PFSK-1 (cell line): ENCODE data around the gene S1PR3.

Experiments used
- FOXP2 ChIP-seq: optimal IDR thresholded peaks from 2 replicates; pipeline ENCODE3; 2011; ENCODE audit warnings: borderline replicate concordance, control low read depth, inconsistent platforms; ENCODE audit not compliant: insufficient read depth; ENCODE audit errors: extremely low read length, extremely low read depth
- POLR2AphosphoS5 ChIP-seq: IDR thresholded peaks from 2 replicates; pipeline ENCODE4 v1.6.1; 2012; ENCODE audit warnings: low read depth, mild to moderate bottlenecking, control low read depth, low read length, moderate library complexity
- SIN3A ChIP-seq: IDR thresholded peaks from 2 replicates; pipeline ENCODE4 v1.6.1; 2012; ENCODE audit warnings: mild to moderate bottlenecking, low read length, moderate library complexity, borderline replicate concordance; ENCODE audit not compliant: insufficient read depth
- TAF1 ChIP-seq: IDR thresholded peaks from 2 replicates; pipeline ENCODE4 v1.6.1; 2012; ENCODE audit warnings: low read length, control low read depth, borderline replicate concordance; ENCODE audit not compliant: insufficient read depth
- TF ChIP-seq, protein P1 (sequence below), 2 experiments: IDR thresholded peaks; 2 replicates each; pipeline versions ENCODE4 v1.6.1 to v1.8.0; 2011 to 2012; ENCODE audit warnings: low read depth in 2 of 2, low read length in 2 of 2, control low read depth in 1 of 2, inconsistent platforms in 1 of 2, mild to moderate bottlenecking in 1 of 2, moderate library complexity in 1 of 2; ENCODE audit not compliant: insufficient read depth in 1 of 2

The S1PR3 gene

DNA sequence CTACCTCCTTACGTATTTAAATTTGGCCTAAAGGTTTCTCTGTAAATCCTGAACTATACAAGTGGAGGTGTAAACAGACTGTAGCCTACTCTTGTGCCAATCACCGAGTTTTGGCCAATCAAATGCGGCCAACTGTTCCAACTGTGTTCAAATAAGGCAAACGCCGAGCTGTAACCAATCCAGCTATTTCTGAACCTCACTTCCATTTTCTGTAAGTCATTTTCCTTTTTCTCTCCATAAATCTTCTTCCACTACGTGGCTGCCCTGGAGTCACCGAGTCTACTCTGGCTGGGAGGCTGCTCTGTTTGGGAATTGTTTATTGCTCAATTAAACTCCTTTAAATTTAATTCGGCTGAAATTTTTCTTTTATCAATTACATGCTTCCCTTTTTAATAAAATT lies 58.4 kb downstream of the S1PR3 start:
- TF ChIP-seq, protein P1, sequence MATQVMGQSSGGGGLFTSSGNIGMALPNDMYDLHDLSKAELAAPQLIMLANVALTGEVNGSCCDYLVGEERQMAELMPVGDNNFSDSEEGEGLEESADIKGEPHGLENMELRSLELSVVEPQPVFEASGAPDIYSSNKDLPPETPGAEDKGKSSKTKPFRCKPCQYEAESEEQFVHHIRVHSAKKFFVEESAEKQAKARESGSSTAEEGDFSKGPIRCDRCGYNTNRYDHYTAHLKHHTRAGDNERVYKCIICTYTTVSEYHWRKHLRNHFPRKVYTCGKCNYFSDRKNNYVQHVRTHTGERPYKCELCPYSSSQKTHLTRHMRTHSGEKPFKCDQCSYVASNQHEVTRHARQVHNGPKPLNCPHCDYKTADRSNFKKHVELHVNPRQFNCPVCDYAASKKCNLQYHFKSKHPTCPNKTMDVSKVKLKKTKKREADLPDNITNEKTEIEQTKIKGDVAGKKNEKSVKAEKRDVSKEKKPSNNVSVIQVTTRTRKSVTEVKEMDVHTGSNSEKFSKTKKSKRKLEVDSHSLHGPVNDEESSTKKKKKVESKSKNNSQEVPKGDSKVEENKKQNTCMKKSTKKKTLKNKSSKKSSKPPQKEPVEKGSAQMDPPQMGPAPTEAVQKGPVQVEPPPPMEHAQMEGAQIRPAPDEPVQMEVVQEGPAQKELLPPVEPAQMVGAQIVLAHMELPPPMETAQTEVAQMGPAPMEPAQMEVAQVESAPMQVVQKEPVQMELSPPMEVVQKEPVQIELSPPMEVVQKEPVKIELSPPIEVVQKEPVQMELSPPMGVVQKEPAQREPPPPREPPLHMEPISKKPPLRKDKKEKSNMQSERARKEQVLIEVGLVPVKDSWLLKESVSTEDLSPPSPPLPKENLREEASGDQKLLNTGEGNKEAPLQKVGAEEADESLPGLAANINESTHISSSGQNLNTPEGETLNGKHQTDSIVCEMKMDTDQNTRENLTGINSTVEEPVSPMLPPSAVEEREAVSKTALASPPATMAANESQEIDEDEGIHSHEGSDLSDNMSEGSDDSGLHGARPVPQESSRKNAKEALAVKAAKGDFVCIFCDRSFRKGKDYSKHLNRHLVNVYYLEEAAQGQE (IDR thresholded peaks at IDR 0.05; ENCODE audit: insufficient read depth in 1 of 2, low read depth in 2 of 2, low read length in 2 of 2): no peak
- no peak for TF ChIP-seq TAF1
- no peak for TF ChIP-seq FOXP2
- TF ChIP-seq SIN3A: no peak
- no peak for TF ChIP-seq POLR2AphosphoS5

DNA sequence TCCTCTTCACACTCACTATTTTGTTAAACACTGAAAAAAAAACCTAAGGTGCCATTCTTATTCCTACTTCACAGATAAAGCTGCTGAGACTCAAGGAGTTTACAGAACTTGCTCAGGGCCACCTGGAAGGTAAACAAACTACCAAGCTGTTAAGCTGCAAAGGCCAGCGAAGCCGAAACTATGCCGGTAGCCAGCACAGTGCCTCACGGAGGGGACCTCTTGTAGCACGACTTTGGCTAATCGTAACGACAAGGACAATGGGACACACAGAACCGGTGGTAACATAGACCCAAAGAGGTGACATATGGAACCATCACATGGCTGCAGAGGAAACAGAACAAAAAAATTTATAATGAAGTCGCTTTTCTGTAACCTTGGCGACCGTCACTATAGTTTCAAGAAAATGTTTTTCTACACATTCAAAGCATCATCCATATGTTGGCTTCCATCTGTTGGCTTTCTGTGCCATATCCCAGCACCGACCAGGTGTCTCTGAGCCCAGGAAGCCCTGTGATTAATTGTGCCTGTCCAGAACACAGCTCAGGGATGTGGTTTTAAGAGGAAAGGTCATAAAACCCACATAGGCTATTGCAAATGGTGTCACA lies 60.3 kb downstream of the S1PR3 start:
- no peak for TF ChIP-seq FOXP2
- no peak for TF ChIP-seq SIN3A

DNA sequence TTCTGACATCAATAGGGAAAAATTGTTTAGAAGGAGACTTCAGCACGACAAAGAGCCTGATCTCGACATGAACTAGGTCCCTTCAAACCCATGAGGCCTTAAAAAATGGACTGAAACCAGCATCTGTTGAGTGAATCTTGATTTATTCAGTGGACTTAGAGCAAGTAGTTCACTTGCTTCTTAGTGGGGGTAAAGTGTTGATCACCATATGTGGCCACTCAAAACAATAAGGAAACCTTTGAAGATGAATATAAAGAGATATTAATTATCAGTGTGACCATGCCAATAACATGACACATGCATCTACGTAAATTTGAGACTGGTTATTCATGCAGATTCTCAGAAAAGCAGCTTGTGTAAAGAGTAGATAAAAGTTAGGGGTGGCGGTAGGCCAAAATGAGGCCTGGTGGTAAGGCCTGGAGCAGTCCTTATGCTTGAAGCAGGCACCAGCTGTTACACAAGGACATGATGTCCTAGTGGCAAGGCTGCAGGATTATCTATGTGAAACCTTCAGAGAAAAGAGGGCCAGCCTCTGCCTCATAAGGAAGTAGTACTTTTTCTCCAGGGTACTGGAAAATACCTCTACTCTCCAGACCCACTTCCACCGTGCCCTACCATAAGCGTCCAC lies 61.3 kb downstream of the S1PR3 start:
- TF ChIP-seq TAF1 (no peak), SIN3A (no peak), POLR2AphosphoS5 (no peak), FOXP2 (no peak)
- TF ChIP-seq, protein P1 (IDR thresholded peaks at IDR 0.05; ENCODE audit: insufficient read depth in 1 of 2, low read depth in 2 of 2, low read length in 2 of 2): no peak

DNA sequence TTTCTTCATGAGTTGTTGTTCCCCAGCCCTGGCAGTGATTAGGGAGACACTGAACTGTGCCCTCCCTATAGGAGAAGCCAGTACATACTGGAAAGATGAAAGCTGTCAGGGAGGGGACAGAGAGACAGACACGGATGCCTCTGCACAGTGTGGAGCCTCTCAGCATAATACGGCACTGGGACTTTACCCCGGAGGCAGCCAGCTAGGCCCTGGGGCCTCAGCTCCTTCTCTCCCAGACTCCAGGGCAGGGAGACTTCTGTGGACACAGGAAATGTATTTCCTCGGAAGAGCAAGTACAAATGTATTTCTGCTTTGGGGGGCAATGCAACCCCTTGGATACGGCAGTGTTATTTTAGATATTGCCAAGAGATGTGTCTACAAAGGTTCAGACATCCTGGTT lies 62.0 kb downstream of the S1PR3 start:
- TF ChIP-seq, protein P1 (IDR thresholded peaks at IDR 0.05; ENCODE audit: insufficient read depth in 1 of 2, low read depth in 2 of 2, low read length in 2 of 2): no peak
- TF ChIP-seq POLR2AphosphoS5: no peak
- no peak for TF ChIP-seq TAF1
- TF ChIP-seq FOXP2: no peak
- no peak for TF ChIP-seq SIN3A
